OCI-LY7 (cell line): Measurements from ENCODE around the gene EML3.

Source experiments
- CTCF ChIP-seq: fragments of 200-600 bp; sonication (generic); conservative IDR thresholded peaks from 2 replicates; pipeline ENCODE4 v1.5.1; 2014; ENCODE audit warnings: mild to moderate bottlenecking, antibody characterized with exemption, low read length, moderate library complexity, mixed read lengths
- EZH2phosphoT487 ChIP-seq: fragments of 200-600 bp; sonication (generic); IDR thresholded peaks from 2 replicates; pipeline ENCODE4 v1.6.1; 2018; ENCODE audit warnings: low read depth, borderline replicate concordance, mild to moderate bottlenecking, mixed run types, antibody characterized with exemption, low read length, moderate library complexity, mixed read lengths

- no peak for TF ChIP-seq CTCF
- TF ChIP-seq EZH2phosphoT487 = no peak
These were observed 39.8 kb upstream of the EML3 start for GRCh38 chr11:62652161-62653006.
